ENCODE results near the gene GLIS1.

GLIS1 gene

GRCh38 chr1:53718443-53718842 is 20.5 kb downstream of the GLIS1 start:
- no peak for DNase-seq (ENCODE audit: low read depth, low spot score)

- no peak for DNase-seq (ENCODE audit: low read depth, low spot score)
Observed at GRCh38 chr1:53717025-53717804, 21.7 kb downstream of the GLIS1 start.

GRCh38 chr1:53716150-53716549 is 22.8 kb downstream of the GLIS1 start:
- no peak for DNase-seq (ENCODE audit: low read depth, low spot score)

GRCh38 chr1:53715478-53715877 is 23.5 kb downstream of the GLIS1 start:
- no peak for DNase-seq (ENCODE audit: low read depth, low spot score)

- no peak for DNase-seq (ENCODE audit: low read depth, low spot score)
Observed at GRCh38 chr1:53712276-53712675, 26.7 kb downstream of the GLIS1 start.

- no peak for DNase-seq (ENCODE audit: low read depth, low spot score)
Observed at GRCh38 chr1:53710584-53710983, 28.4 kb downstream of the GLIS1 start.

- DNase-seq (ENCODE audit: low read depth, low spot score): no peak
Observed at GRCh38 chr1:53708687-53709086, 30.3 kb downstream of the GLIS1 start.

GRCh38 chr1:53706356-53706755 is 32.6 kb downstream of the GLIS1 start:
- DNase-seq (ENCODE audit: low read depth, low spot score): no peak

- DNase-seq (ENCODE audit: low read depth, low spot score): no peak
Observed at GRCh38 chr1:53705446-53706096, 33.4 kb downstream of the GLIS1 start.

- no peak for DNase-seq (ENCODE audit: low read depth, low spot score)
Observed at GRCh38 chr1:53704804-53705445, 34.0 kb downstream of the GLIS1 start.

- DNase-seq (ENCODE audit: low read depth, low spot score): no peak
Observed at GRCh38 chr1:53704304-53704703, 34.7 kb downstream of the GLIS1 start.

GRCh38 chr1:53703174-53703573 is 35.8 kb downstream of the GLIS1 start:
- DNase-seq (ENCODE audit: low read depth, low spot score): no peak

GRCh38 chr1:53702341-53702740 is 36.6 kb downstream of the GLIS1 start:
- DNase-seq (ENCODE audit: low read depth, low spot score): no peak

GRCh38 chr1:53700776-53701175 is 38.2 kb downstream of the GLIS1 start:
- DNase-seq (ENCODE audit: low read depth, low spot score): no peak

- no peak for DNase-seq (ENCODE audit: low read depth, low spot score)
Observed at GRCh38 chr1:53699981-53700380, 39.0 kb downstream of the GLIS1 start.

- no peak for DNase-seq (ENCODE audit: low read depth, low spot score)
Observed at GRCh38 chr1:53698384-53698980, 40.5 kb downstream of the GLIS1 start.

- no peak for DNase-seq (ENCODE audit: low read depth, low spot score)
Observed at GRCh38 chr1:53697721-53698383, 41.1 kb downstream of the GLIS1 start.

- no peak for DNase-seq (ENCODE audit: low read depth, low spot score)
Observed at GRCh38 chr1:53696990-53697389, 42.0 kb downstream of the GLIS1 start.

- no peak for DNase-seq (ENCODE audit: low read depth, low spot score)
Observed at GRCh38 chr1:53696571-53696970, 42.4 kb downstream of the GLIS1 start.

- no peak for DNase-seq (ENCODE audit: low read depth, low spot score)
Observed at GRCh38 chr1:53696051-53696450, 42.9 kb downstream of the GLIS1 start.

- DNase-seq (ENCODE audit: low read depth, low spot score): no peak
Observed at GRCh38 chr1:53695116-53695515, 43.8 kb downstream of the GLIS1 start.

GRCh38 chr1:53694718-53695091 is 44.3 kb downstream of the GLIS1 start:
- DNase-seq (ENCODE audit: low read depth, low spot score): no peak
